Uterus (tissue), 4 donors: ENCODE measurements around the gene RNF121. TPM values are rescaled to one million over a fixed set of nuclear protein-coding genes. Genes with fewer than 3 reads are reported as not detected.
A peak's percentile ranks its signal among the peaks of the same experiment; 100 is the strongest.
"Not testable (repeated sequence)": the region's sequence is repeated elsewhere in the genome, so short reads cannot be mapped to it uniquely, and the experiment has no call there.

Experiments used
- DNase-seq, 2 donors: peaks; one replicate each; pipeline ENCODE4 v3.0.0-alpha.2; 2019 to 2020
- H3K27ac ChIP-seq, 2 donors: fragments of 200-600 bp; sonication (generic); 1 replicate in 1 of 2; 2 replicates in 1 of 2; pipeline ENCODE4 v1.5.1; 2016 to 2018
- H3K27me3 ChIP-seq, 2 donors: fragments of 200-600 bp; sonication (generic); one replicate each; pipeline ENCODE4 v1.5.1; 2018 to 2019; ENCODE audit warnings: control low read depth in 1 of 2
- H3K36me3 ChIP-seq, 2 donors: fragments of 200-600 bp; sonication (generic); one replicate each; pipeline ENCODE4 v1.5.1; 2019; ENCODE audit warnings: control low read depth in 1 of 2
- H3K4me1 ChIP-seq, 2 donors: fragments of 200-600 bp; sonication (generic); one replicate each; pipeline ENCODE4 v1.5.1; 2018 to 2019; ENCODE audit warnings: control low read depth in 1 of 2
- H3K4me3 ChIP-seq, 2 donors: fragments of 200-600 bp; sonication (generic); 1 replicate in 1 of 2; 2 replicates in 1 of 2; pipeline ENCODE4 v1.5.1; 2018 to 2019; ENCODE audit warnings: mild to moderate bottlenecking in 1 of 2
- H3K9me3 ChIP-seq, 2 donors: fragments of 200-600 bp; sonication (generic); one replicate each; pipeline ENCODE4 v1.5.1; 2019; ENCODE audit warnings: control low read depth in 1 of 2
- CTCF ChIP-seq, 4 experiments: fragments of 200-600 bp in 2 of 4; fragments of 450-650 bp in 2 of 4; sonication (generic) in 2 of 4; IDR thresholded peaks; one replicate each; pipeline ENCODE4 v1.5.1; 2016 to 2019; ENCODE audit warnings: antibody characterized with exemption in 4 of 4, mild to moderate bottlenecking in 2 of 4, moderate library complexity in 1 of 4
- POLR2A ChIP-seq, 2 donors: fragments of 450-650 bp; IDR thresholded peaks; one replicate each; pipeline ENCODE4 v1.6.1; 2016; ENCODE audit warnings: antibody characterized with exemption in 2 of 2, mild to moderate bottlenecking in 1 of 2, moderate library complexity in 1 of 2
- intact Hi-C: fragments of 100-400 bp; cut with DNase I; formaldehyde crosslinking; loops from one replicate; pipeline ENCODE4 v1.15.1; 2023; ENCODE audit warnings: low total_unique reads
- total RNA-seq, 4 donors: library from RNA; depleted of rRNA in 3 of 4; stranded (reverse); fragments of >200 nt in 3 of 4; gene quantifications; one replicate each; pipeline versions ENCODE4 v1.1.0 to v1.2.4, GENCODE V29; 2014 to 2023
- donor health status: DM: yes; HTN: yes; CAD: no.

Gene RNF121
- total RNA-seq, result 10 to 100 TPM in 3 of 4 donors, 1 to 10 TPM in 1; 3.8 to 56.2 (median 47.0) TPM

DNA sequence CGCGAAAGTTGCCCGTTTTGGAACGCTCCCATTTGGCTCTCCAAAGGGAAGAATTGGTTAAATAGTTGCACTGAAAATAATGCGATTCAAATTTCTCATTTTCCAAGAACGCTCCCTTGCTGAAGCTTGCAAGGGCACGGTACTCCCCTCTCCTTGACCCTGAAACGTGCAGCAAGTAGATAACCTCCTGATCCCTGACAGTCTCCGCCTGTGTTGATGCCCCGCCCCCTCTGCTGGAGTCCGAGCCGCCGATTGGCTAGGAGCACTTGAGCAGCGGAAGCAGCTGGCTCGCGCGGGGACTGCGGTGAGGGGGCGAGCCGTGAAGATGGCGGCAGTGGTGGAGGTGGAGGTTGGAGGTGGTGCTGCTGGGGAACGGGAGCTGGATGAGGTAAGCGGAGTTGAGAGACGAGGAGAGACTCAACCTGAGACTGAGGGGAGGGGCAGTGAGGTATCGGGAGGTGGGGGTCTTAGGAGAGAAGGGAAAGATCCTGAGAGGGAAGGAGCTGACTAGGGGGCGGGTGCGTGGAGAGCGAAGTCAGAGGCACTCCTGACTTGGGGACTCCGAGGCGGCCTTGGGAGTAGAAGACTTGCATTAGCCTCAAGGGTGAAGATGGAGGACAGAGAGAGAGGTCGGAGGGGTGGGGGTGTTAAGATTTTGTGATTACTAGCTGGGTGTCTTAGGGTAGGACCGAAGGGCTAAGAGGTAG is at the start of gene RNF121:
Gene RNF121, plus strand, starts transcription at position 310 of the 707 bp plus-strand sequence. Its CDS starts 16 bp downstream, at position 326.
- Histone ChIP-seq H3K27me3 (no peaks in the 10 kb centered on the region), H3K4me1 (peaks cover 3 to 8% of the 10 kb centered on the region in 2 donors)

DNA sequence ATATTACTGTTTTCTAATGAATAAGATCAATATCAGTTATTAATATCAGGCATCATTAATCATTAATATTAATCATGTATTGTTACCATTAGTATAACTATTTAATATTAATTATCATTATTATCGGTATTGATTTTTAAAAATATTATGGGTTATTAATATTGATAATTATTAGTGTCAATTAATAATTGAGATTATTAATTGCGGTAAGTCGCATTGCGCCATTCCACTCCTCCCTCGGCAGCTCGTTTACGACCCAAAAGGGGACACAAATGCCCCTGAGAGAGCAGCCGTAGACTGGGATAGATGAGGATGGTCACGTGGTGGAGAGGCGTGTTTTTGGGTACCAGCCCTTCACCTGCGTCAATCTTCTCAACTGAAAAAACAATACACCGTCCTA is 43.0 kb upstream of the RNF121 start:
- H3K4me3 ChIP-seq, H3K27me3 ChIP-seq, H3K4me1 ChIP-seq, H3K27ac ChIP-seq, H3K9me3 ChIP-seq, intact Hi-C loops, H3K36me3 ChIP-seq, DNase-seq: not testable (repeated sequence)

More for the DNA sequence above, at the start of gene RNF121:
- Histone ChIP-seq H3K36me3 (no peaks in the 10 kb centered on the region), H3K27ac (peak within 1 kb of the TSS; percentile 88 to 91), H3K4me3 (peak within 1 kb of the TSS; percentile 73 to 94), H3K9me3 (no peaks in the 10 kb centered on the region)
- intact Hi-C loops, result no loop called here
- DNase-seq, result peak; percentile 94 to 96
- TF ChIP-seq POLR2A (IDR thresholded peaks at IDR 0.05) (peak in 1 of 2 donors; percentile 54), CTCF (IDR thresholded peaks at IDR 0.05) (no peak)

DNA sequence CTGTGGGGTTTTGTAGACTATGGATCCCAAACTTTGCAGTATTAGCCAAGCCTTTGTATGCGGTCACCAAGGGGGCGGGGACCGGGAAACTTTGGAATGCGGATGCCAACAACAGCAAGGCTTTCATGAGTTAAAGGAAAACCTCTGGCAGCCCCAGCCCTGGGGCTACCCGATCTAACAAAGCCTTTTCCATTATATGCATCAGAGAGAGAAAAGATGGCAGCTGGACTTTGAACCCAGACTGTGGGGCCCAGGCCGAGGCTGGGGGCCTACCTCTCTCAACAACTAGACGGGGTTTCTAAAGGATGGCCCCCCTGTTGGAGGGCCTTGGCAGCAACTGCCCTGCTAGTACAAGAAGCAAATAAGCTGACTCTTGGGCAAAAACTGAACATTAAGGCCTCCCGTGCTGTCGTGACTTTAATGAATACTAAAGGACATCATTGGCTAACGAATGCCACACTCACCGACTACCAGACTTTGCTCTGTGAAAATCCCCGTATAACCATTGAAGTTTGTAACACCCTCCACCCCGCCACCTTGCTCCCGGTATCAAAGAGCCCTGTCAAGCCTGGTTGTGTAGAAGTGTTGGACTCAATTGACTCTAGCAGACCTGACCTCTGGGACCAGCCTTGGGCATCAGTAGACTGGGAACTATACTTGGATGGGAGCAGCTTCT is 40.4 kb upstream of the RNF121 start:
- H3K9me3 ChIP-seq, H3K27ac ChIP-seq, H3K4me1 ChIP-seq, DNase-seq, H3K27me3 ChIP-seq, H3K36me3 ChIP-seq, H3K4me3 ChIP-seq, intact Hi-C loops: not testable (repeated sequence)

GRCh38 chr11:71889181-71889872 is 39.5 kb upstream of the RNF121 start:
- H3K4me3 ChIP-seq, H3K36me3 ChIP-seq, DNase-seq, H3K27me3 ChIP-seq, H3K9me3 ChIP-seq, intact Hi-C loops, H3K27ac ChIP-seq, H3K4me1 ChIP-seq: not testable (repeated sequence)

- Histone ChIP-seq H3K27ac (no peak overlapping the region), H3K36me3 (no peaks in the 10 kb centered on the region), H3K4me1 (no peaks in the 10 kb centered on the region), H3K9me3 (no peaks in the 10 kb centered on the region), H3K27me3 (no peaks in the 10 kb centered on the region), H3K4me3 (no peak overlapping the region)
- no peak for TF ChIP-seq CTCF (IDR thresholded peaks at IDR 0.05)
- no peak for TF ChIP-seq POLR2A (IDR thresholded peaks at IDR 0.05)
- intact Hi-C loops, result no loop called here
- no peak for DNase-seq
These were observed 32.9 kb upstream of the RNF121 start for GRCh38 chr11:71895961-71896360.

DNA sequence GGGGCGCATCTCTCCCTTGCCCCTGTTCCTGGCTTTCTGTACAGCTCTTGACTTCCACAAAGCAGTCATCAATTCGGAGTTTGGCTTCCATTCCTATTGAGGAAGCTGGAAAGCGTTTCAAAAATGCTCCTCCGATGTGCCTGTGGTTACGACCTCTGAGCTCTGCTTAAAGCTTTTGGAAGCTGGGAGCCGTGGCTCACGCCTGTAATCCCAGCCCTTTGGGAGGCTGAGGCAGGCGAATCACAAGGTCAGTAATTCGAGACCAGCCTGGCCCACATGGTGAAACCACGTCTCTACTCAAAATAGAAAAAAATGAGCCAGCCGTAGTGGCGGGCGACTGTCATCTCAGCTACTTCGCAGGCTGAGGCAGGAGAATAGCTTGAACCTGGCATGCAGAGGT is 27.7 kb upstream of the RNF121 start:
- H3K4me3 ChIP-seq, H3K4me1 ChIP-seq, H3K27ac ChIP-seq, H3K36me3 ChIP-seq, H3K9me3 ChIP-seq, intact Hi-C loops, H3K27me3 ChIP-seq, DNase-seq: not testable (repeated sequence)

GRCh38 chr11:71908218-71908617 is 20.6 kb upstream of the RNF121 start:
- intact Hi-C loops, result no loop called here
- H3K27me3 ChIP-seq, result no peaks in the 10 kb centered on the region
- H3K4me3 ChIP-seq, result no peak overlapping the region
- H3K27ac ChIP-seq, result no peak overlapping the region
- no peaks in the 10 kb centered on the region for H3K9me3 ChIP-seq
- TF ChIP-seq POLR2A (IDR thresholded peaks at IDR 0.05) (no peak), CTCF (IDR thresholded peaks at IDR 0.05) (no peak)
- no peaks in the 10 kb centered on the region for H3K36me3 ChIP-seq
- DNase-seq, result no peak
- no peaks in the 10 kb centered on the region for H3K4me1 ChIP-seq

GRCh38 chr11:71910775-71911174 is 18.1 kb upstream of the RNF121 start:
- H3K27ac ChIP-seq, H3K36me3 ChIP-seq, DNase-seq, H3K4me1 ChIP-seq, H3K4me3 ChIP-seq, H3K27me3 ChIP-seq, H3K9me3 ChIP-seq, intact Hi-C loops: not testable (repeated sequence)

- intact Hi-C loops, DNase-seq, H3K36me3 ChIP-seq: not testable (repeated sequence)
These were observed 17.4 kb upstream of the RNF121 start for GRCh38 chr11:71911321-71911985.

More at GRCh38 chr11:71911321-71911985, 17.4 kb upstream of the RNF121 start:
- not testable (repeated sequence) for H3K27me3 ChIP-seq, H3K27ac ChIP-seq, H3K9me3 ChIP-seq, H3K4me1 ChIP-seq, H3K4me3 ChIP-seq
